ENCODE measurements around the gene SCYGR4.
"Not testable (repeated sequence)": the region's sequence is repeated elsewhere in the genome, so short reads cannot be mapped to it uniquely, and the experiment has no call there.

SCYGR4 gene

GRCh38 chr2:227614740-227615139 is 2.6 kb upstream of the SCYGR4 start, which contains the start of gene SCYGR3:
Gene SCYGR3, minus strand, starts transcription at chr2:227614840. Its CDS starts 0 bp downstream, at chr2:227614840.
- DNase-seq = no peak

GRCh38 chr2:227615181-227615580 is 2.1 kb upstream of the SCYGR4 start:
- DNase-seq = no peak

- no peak for DNase-seq
These were observed 1.4 kb upstream of the SCYGR4 start for GRCh38 chr2:227615906-227616305.

- no peak for DNase-seq
These were observed 667 bp upstream of the SCYGR4 start for GRCh38 chr2:227616631-227617030.

GRCh38 chr2:227623226-227623625 is 5.9 kb downstream of the SCYGR4 start:
- no peak for DNase-seq

- DNase-seq = no peak
These were observed 8.1 kb downstream of the SCYGR4 start for GRCh38 chr2:227625420-227625819.

- DNase-seq = no peak
These were observed 9.4 kb downstream of the SCYGR4 start for GRCh38 chr2:227626580-227627151.

GRCh38 chr2:227627769-227628168 is 10.5 kb downstream of the SCYGR4 start:
- no peak for DNase-seq

GRCh38 chr2:227629435-227629834 is 12.1 kb downstream of the SCYGR4 start:
- no peak for DNase-seq

GRCh38 chr2:227630322-227630721 is 13.0 kb downstream of the SCYGR4 start:
- no peak for DNase-seq

GRCh38 chr2:227632827-227633226 is 15.5 kb downstream of the SCYGR4 start:
- no peak for DNase-seq

GRCh38 chr2:227634201-227634600 is 16.9 kb downstream of the SCYGR4 start:
- no peak for DNase-seq

GRCh38 chr2:227642656-227643055 is 25.4 kb downstream of the SCYGR4 start:
- no peak for DNase-seq

- DNase-seq = no peak
These were observed 26.8 kb downstream of the SCYGR4 start for GRCh38 chr2:227643990-227644551.

- DNase-seq = no peak
These were observed 36.1 kb downstream of the SCYGR4 start for GRCh38 chr2:227653419-227653818.

- no peak for DNase-seq
These were observed 37.1 kb downstream of the SCYGR4 start for GRCh38 chr2:227654426-227654825.

GRCh38 chr2:227655454-227655853 is 38.2 kb downstream of the SCYGR4 start:
- no peak for DNase-seq

- DNase-seq = no peak
These were observed 40.0 kb downstream of the SCYGR4 start for GRCh38 chr2:227657199-227657845.

- DNase-seq = no peak
These were observed 43.8 kb downstream of the SCYGR4 start for GRCh38 chr2:227661025-227661649.

- no peak for DNase-seq
These were observed 44.5 kb downstream of the SCYGR4 start for GRCh38 chr2:227661827-227662226.

- DNase-seq = no peak
These were observed 48.1 kb downstream of the SCYGR4 start for GRCh38 chr2:227665189-227665940.

- not testable (repeated sequence) for DNase-seq
These were observed 49.4 kb downstream of the SCYGR4 start, which contains the start of gene SCYGR5 for GRCh38 chr2:227666631-227667170. Gene SCYGR5, plus strand, starts transcription at chr2:227666804. Its CDS starts 0 bp downstream, at chr2:227666804.
